IPS-18c (cell line): ENCODE data around the gene ECHDC1.
"Not testable (repeated sequence)": the region's sequence is repeated elsewhere in the genome, so short reads cannot be mapped to it uniquely, and the experiment has no call there.

Experiments used
- H3K4me3 ChIP-seq: 2 replicates; pipeline ENCODE4 v1.7.0; 2013; ENCODE audit warnings: low read depth, mild to moderate bottlenecking, low read length, moderate library complexity; ENCODE audit not compliant: insufficient read depth
- H3K9me3 ChIP-seq: one replicate; pipeline ENCODE4 v1.6.1; 2013; ENCODE audit warnings: mild to moderate bottlenecking, low read length, moderate library complexity; ENCODE audit not compliant: control insufficient read depth, insufficient read depth

Gene ECHDC1, protein sequence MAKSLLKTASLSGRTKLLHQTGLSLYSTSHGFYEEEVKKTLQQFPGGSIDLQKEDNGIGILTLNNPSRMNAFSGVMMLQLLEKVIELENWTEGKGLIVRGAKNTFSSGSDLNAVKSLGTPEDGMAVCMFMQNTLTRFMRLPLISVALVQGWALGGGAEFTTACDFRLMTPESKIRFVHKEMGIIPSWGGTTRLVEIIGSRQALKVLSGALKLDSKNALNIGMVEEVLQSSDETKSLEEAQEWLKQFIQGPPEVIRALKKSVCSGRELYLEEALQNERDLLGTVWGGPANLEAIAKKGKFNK

DNA sequence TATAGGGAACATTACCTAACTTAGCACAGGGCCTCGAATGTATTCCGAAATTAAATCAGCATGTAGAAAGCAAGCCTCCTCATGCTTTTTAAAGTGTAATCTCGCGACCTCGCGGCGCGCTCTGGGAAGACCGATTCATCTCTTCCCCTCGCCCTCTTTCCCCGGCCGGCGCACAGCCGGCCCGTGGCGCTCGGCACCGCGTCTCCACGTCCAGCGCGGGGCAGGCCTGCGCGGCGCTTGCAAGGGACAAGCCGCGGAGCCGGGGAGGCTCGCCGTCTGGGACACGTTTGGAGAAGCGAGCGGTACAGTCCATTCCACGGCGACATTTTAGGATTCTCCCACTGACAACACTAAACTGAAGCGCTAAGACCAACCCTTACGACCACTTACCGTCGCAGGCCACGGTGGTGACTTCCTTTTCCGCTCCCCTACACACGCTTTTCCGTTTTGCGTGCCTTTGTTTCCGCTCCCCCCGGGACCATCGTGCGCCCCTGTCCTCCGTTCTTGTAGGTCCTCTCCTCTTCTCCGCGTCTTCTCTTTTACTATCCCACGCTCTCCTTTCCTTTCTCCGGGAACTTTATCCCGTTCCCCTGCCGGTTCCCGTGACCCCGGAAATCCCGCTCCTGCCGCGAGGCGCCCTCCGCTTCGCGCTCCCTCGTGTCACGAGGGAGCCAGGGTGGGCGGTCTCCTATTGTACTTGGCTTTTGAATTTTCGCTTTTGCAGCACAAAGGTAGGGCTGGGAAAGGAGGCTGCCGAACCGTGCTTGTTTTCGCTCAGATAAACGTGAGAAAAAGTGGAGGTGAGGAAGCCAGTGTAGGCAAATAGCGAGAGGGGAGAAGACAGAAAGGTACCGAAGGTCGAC lies at the start of gene ECHDC1:
Gene ECHDC1 (minus strand): TSS at position 664 of the 863 bp plus-strand sequence. CDS start 12,581 bp downstream, outside the sequence.
- Histone ChIP-seq H3K4me3 (peak within 1 kb of the TSS; percentile 88), H3K9me3 (no peaks in the 10 kb centered on the region)

DNA sequence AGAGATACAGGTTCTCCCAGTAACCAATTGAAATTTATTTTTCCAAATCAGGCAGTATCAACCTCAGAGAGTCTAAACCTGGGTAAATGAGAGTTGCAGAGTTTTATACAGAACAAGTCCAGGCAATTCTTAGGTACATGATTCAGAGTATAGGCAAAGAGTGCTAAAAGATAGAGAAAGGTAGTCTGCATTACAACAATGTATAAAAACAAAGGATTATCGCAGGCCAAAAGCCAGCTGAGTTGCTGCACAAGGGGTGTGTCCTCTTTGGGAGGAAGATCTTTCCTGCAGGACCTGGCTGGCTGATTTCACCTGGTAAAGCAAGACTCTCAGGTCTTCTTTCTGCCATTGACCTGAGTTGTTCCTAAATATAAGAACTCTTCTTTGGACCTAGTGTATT lies 48.9 kb upstream of the ECHDC1 start:
- no peaks in the 10 kb centered on the region for H3K9me3 ChIP-seq
- H3K4me3 ChIP-seq = no peak overlapping the region

DNA sequence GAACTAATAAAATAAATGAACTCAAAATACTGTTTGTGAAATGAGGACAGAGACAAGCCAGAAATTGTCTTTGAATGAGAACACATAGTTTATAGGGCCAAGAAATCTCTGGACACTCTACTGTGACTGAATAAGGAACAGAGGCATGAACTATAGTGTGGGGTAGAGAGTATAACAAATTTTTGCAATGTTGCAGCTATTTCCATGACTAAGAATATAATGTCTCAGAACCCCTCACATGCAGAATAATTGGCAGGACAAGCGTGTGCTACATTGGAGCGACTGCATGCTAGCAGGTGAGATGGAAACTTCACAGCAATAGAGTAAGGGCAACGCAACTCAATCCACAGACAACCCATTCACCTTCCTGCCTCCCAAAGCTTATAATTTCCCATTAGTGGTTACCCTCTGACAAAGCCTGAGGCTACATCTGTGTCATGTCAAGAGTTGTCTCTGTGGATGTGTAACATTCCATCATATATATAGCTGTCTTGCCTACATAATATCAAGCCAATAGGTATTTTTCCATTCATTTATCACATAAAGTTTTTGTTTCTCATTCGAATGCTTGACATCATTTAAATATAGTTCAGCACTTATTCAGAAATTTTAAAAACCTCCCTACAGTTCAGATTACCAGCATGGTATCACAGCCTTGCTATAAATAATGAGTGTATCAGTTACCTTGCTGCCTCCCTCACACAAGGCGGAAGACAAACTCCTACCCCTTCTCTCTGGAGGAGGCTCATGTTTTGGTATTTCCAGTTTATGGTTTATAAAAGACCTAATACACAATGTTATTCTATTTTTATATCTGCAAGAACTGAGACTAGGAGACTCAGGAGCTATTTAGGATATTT lies 47.9 kb upstream of the ECHDC1 start:
- no peak overlapping the region for H3K4me3 ChIP-seq

DNA sequence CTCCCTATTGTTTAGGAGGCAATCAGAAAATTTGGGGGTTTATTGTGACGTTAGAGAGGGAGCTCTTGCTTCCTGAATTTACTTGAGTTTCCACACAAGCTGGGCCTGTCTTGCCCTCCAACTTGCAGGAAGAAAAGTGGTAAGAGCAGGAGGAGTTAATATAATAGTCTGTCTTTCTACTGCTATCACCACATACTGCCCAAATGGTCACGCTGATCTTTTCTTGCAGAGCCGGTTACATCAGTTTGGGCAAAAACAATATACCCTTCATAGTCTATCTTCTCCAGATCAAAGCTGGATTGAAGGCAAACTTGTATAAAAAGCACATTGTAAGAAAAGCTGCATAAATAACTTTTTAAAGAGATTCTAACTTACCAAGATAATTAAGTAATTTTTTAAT lies 46.3 kb upstream of the ECHDC1 start:
- H3K9me3 ChIP-seq = no peaks in the 10 kb centered on the region
- H3K4me3 ChIP-seq = no peak overlapping the region

More for the DNA sequence above, 47.9 kb upstream of the ECHDC1 start:
- no peaks in the 10 kb centered on the region for H3K9me3 ChIP-seq

DNA sequence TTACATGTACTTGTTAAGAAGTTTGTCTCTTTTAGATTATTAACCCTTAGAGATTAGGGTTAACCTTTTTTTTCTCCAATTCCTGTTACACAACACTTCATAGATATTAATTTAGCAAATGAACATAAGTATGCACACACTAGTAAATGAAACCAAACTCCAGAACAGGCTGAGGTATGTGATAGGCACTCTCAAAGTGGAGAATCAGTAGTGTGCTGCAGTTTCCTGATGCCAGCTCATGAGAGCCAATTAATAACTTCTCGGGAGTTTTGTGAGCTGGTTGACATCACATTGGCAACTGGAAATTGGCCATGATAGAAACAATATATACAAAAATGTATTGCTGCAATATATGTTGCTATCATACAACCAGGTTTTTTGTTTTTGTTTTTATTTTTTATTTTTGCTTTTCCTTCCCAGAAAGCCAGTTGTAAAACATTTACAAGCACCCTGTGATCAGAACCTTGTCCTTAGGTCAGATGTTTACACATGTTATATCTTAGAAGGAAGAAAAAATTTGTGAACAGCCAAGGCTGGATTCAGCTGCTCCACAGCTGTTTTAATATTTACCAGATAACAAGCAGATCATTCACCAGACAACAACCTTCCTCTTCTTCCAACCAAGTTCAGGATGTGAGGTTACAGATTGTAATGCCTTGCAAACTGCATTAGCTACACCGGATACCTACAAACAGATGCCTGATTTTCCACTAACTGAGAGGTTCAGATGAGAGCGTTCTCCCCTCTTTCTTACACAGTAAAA lies 42.4 kb upstream of the ECHDC1 start:
- H3K4me3 ChIP-seq = no peak overlapping the region
- no peaks in the 10 kb centered on the region for H3K9me3 ChIP-seq

DNA sequence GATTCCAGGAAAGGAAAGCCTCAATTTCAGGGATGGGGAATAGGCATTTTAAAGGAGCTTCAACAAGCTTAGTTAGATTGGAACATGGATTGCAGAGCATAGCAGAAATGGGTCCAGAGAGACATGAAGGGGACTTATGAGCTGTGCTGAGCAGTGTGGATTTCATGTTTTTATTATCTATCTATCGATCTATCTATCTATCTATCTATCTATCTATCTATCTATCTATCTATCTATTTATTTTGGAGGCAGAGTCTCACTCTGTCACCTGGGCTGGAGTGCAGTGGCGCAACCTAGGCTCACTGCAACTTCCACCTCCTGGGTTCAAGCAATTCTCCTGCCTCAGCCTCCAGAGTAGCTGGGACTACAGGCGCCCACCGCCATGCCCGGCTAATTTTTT lies 41.4 kb upstream of the ECHDC1 start:
- H3K9me3 ChIP-seq, H3K4me3 ChIP-seq: not testable (repeated sequence)

DNA sequence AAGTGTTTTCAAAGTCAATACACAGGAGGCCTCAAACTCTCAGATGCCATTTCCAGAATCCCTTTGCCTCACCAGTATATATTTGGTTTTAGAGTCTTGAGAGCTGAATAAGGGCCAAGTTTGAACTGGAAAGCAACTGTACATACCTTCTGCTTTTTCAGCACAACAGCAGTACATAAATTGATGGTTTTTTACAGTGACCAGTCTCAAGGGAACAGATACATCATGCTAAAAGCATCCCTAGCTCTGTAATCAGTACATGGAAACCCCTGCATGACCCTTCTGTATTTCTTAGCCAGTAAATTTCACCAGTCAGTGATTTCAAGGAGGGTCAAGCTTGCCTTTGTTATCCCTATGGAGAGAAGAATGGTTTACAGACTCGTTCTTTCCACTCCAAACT lies 40.6 kb upstream of the ECHDC1 start:
- Histone ChIP-seq H3K4me3 (no peak overlapping the region), H3K9me3 (no peaks in the 10 kb centered on the region)

DNA sequence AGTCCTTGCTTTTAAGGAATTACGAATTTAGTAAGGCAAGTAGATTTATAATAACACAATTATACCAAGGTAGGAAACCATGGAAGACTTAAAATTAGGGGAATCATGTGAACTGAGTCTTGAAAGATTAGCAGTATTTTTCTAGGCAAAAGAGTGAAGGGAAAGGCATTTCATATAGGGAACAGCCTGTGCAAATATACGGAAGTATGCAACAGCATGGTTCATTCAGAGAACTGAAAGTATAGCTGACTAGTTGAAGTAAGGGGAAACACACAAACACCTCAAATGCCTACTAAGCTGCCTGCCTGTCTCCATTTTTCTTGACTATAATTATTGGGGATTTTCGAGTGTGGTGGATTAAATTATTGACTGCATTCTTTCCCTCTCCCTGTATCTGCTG lies 39.0 kb upstream of the ECHDC1 start:
- no peak overlapping the region for H3K4me3 ChIP-seq
- H3K9me3 ChIP-seq = no peaks in the 10 kb centered on the region

DNA sequence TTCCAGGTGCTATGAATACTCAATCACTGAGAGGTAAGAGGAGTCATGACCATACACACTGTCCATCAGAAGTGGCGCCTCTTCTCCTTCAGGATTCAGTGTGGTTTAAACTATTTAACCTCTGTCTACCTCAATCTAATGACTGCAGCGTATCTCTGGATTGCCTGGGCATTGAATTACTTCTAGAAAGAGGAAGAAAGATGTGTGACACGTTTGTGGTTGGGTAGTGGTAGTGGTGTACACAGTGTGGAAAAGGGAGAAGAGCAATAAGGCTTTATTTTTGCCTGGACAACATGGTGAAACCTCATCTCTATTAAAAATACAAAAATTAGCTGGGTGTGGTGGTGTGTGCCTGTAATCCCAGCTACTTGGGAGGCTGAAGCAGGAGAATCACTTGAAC lies 38.0 kb upstream of the ECHDC1 start:
- Histone ChIP-seq H3K4me3 (no peak overlapping the region), H3K9me3 (no peaks in the 10 kb centered on the region)

DNA sequence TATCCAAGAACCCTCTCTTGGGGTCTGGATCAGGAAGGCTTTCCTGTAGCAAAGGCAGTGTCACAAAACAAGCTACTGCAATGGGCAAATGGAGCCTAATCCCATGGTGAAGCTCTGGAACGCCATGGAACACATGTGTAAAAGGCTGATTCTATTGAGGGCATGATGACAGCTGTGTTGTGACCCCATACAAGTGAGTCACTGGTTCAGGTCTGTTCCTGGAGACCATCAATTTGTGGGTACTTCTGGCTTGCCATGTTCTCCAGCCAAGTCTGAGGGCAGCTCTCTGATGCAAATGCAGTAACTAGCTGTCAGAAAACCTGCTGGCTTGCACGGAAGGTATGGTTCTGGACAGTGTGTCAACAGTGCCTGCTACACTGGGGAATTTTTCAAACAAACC lies 33.3 kb upstream of the ECHDC1 start:
- no peak overlapping the region for H3K4me3 ChIP-seq
- H3K9me3 ChIP-seq = no peaks in the 10 kb centered on the region

DNA sequence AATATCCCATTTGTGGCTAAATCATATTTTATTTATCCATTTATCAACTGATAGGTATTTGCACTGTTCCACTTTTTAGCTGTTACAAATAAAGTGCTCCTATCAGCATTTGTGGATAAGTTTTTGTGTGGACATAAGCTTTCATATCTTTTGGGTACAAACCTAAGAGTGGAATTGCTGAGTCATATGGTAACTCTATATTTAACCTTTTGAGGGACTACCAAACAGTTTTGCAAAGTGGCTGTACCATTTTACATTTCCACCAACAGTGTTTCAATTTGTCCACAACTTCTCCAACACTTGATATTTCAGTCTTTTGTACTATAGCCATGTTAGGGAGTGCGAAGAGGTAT lies 23.6 kb upstream of the ECHDC1 start:
- Histone ChIP-seq H3K9me3 (no peaks in the 10 kb centered on the region), H3K4me3 (no peak overlapping the region)

DNA sequence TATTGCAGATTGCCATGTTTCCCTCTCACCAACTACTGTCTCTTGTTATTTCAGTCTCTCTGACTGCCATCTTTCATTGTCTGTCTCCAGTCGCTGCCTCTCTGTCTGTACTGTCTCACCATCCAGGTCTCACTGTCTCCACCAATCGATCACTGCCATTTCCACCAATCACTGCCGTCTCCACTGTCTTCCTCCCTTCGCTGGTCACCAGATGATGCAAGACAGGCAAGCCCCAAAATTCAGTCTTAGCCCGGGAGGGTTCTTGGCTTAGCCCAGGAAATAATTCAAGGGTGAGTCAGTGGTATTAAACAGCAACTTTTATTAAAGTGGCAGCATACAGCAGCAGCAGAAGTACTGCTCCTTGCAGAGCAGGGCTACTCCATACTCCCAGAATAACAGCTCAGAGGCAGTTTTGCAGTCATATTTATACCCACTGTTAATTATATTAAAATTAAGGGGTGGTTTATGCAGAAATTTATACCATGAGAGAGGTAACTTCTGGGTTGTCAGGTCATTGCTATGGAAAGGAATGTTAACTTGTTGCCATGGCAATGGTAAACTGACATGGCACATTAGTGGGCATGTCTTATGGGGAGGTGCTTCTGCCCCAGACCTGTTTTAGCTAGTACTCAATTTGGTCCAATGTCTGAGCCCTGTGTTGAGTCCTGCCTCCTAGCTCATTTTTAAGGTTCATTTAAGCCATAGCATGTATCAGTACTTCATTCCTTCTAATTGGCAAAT lies 23.0 kb upstream of the ECHDC1 start:
- Histone ChIP-seq H3K4me3 (no peak overlapping the region), H3K9me3 (no peaks in the 10 kb centered on the region)

DNA sequence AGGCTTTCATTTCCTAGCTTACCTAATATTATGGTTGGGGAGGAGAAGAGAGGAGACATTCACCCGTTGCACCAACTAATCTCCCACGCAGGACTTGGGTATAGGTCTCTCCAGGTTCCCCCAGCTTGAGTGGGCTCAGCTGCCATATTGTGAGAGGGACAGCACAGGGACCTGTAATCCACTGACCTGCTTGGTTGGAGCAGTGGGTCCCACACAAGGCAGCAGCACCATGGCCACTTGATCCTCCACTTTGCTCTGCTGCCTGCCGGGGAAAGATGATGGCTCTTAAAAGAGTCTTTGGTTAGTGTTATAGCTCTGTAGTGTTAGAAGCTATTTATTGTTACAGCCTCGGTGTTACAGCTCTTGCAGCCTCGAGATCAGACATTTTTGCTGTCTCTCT lies 22.5 kb upstream of the ECHDC1 start:
- no peak overlapping the region for H3K4me3 ChIP-seq
- no peaks in the 10 kb centered on the region for H3K9me3 ChIP-seq

DNA sequence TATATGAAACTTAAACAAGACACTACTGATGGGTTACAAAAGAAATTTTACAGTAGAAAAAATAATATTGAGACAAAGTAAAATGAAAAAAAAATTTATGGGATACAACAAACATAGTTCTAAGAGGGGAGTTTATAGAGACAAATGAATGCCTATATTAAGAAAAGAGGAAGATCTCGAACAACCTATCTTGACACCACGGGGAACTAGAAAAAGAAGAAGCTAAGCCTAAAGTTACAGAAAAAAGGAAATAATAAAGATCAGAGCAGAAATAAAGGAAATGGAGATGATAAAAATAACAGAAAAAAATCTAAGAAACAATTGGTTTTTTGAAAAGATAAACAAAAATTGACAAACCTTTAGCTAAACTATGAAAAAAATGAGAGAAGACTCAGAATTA lies 9.1 kb upstream of the ECHDC1 start:
- Histone ChIP-seq H3K4me3 (no peak overlapping the region), H3K9me3 (peaks cover 2% of the 10 kb centered on the region)

DNA sequence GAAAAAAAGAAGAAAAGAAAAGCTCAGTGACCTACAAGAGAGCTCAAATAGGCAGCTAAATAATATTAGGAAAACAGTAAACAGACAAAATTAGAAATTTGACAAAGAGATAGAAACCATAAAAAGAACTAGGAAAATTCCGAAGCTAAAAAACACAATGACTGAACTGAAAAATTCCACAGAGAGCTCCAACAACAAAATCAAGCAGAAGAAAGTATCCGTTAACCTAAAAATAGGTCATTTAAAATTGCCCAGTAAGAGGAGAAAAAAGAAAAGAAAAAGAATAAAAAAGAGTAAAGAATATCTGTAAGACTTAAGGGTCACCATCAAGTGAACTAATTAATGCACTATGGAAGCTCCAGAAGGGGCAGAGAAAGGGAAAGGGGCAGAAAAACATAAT lies 6.6 kb upstream of the ECHDC1 start:
- H3K9me3 ChIP-seq = peaks cover 2% of the 10 kb centered on the region

DNA sequence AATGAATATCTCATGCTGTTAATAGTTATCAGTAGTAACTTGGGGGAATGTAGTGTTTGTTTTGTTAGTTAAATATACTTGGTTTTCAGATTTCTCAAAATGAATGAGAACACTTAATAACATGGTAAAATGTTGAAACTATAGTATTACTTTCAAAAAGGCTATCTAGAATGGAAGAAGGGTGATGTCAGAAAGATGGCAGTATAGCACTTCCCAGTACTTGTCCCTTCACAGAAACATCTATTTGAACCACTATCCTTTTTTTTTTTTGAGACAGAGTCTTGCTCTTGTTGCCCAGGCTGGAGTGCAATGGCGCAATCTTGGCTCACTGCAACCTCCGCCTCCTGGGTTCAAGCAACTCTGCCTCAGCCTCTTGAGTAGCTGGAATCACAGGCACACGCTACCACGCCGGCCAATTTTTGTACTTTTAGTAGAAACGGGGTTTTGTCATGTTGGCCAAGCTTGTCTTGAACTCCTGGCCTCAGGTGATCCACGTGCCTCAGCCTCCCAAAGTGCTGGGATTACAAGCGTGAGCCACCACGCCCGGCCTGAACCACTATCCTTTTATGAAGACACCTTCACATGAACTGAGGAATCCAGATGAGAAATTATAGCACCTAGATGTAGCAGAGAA lies 4.7 kb upstream of the ECHDC1 start:
- peaks cover 2% of the 10 kb centered on the region for H3K9me3 ChIP-seq

More for the DNA sequence above, 6.6 kb upstream of the ECHDC1 start:
- no peak overlapping the region for H3K4me3 ChIP-seq

More for the DNA sequence above, 4.7 kb upstream of the ECHDC1 start:
- no peak overlapping the region for H3K4me3 ChIP-seq
